ENCODE measurements around the gene IREB2. TPM values are rescaled to one million over a fixed set of nuclear protein-coding genes. Genes with fewer than 3 reads are reported as not detected.

Gene IREB2
- total RNA-seq, 1 experiment from 2014 or later: 84.5 TPM

DNA sequence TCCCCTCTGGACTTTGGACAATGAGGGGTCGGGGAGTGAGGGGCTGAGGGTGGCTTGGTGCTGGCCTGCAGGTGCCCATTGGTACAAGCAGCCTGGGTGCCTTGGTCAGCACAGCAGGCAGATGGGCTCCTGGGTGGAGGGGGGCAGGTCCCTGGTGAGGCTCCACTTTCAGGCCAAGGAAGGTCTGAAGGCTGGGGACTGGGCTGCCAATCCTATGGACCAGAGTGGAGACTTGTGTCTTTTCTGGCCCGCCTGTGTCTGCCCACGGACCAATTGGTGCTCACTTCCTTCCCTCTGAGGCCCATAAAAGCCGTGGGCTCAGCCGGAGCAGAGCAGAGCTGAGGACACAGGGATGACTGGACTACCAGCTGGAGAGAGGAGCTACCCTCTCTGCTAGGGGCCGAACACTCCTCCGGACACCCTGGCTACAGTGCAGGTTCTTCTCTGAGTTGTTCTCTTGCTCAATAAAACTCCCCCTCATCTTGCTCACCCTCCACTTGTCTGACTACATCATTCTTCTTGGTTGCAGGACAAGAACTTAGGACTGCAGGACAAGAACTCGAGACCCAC is 31.9 kb upstream of the IREB2 start:
- DNase-seq: no peak
- Mint-ChIP-seq H3K27me3 (ENCODE audit: unreplicated experiment) (peaks cover 8% of the 10 kb centered on the region), H3K4me1 (ENCODE audit: low read depth, unreplicated experiment) (no peaks in the 10 kb centered on the region), H3K4me3 (ENCODE audit: low read depth, unreplicated experiment) (no peak overlapping the region), H3K27ac (ENCODE audit: unreplicated experiment) (no peak overlapping the region), H3K9me3 (ENCODE audit: low read depth, unreplicated experiment) (no peaks in the 10 kb centered on the region), H3K36me3 (ENCODE audit: insufficient read depth, unreplicated experiment) (no peaks in the 10 kb centered on the region)
- TF ChIP-seq, protein P1, sequence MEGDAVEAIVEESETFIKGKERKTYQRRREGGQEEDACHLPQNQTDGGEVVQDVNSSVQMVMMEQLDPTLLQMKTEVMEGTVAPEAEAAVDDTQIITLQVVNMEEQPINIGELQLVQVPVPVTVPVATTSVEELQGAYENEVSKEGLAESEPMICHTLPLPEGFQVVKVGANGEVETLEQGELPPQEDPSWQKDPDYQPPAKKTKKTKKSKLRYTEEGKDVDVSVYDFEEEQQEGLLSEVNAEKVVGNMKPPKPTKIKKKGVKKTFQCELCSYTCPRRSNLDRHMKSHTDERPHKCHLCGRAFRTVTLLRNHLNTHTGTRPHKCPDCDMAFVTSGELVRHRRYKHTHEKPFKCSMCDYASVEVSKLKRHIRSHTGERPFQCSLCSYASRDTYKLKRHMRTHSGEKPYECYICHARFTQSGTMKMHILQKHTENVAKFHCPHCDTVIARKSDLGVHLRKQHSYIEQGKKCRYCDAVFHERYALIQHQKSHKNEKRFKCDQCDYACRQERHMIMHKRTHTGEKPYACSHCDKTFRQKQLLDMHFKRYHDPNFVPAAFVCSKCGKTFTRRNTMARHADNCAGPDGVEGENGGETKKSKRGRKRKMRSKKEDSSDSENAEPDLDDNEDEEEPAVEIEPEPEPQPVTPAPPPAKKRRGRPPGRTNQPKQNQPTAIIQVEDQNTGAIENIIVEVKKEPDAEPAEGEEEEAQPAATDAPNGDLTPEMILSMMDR (IDR thresholded peaks at IDR 0.05; ENCODE audit: unreplicated experiment): no peak
- BruUV-seq (replicated peaks): no TSS peak
- intact Hi-C loops (cut with micrococcal nuclease; ENCODE audit: unreplicated experiment): no loop called here
- CTCF ChIA-PET: interaction anchor here (1.3 to 1.5 kb wide), 2 partner anchors 9 to 13 kb away, joined by 3 to 4 read pairs; no protein-coding TSS in a partner anchor

DNA sequence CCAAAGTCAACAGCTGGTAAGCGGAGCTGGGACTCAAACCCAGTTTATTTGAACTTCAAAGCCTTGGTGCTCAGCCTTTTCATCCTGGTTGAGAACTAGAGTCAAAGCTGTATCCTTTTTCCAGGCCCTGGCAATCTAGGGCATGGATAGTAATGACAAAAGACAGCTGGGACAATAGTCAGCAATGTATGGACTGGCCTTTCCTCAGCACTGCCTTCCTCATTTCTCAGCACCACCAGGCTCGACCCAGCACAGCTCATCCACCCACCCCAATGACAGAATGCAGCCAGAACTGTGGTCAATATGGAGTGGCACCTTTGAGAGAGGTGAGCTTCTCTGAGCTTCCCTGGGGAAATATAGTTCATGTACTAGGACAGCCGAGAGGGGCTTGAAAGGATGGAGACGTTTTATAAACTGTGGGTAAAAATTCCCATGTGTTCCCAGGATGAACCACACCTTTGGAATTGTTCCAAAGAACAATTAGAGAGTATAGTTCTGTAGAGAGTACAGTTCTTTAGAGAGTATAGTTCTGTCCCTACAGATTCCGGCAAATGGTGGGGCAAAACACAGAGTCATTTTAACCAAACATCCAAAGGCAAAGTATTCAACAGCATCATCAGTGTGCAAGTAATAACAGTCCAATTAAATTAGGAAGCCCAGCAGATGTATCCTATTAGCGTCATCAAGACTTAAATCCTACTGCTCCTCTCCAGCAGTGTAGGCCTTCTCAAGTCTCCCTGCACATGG is 30.2 kb upstream of the IREB2 start:
- DNase-seq: no peak
- no TSS peak for BruUV-seq (replicated peaks)
- Mint-ChIP-seq H3K4me1 (ENCODE audit: low read depth, unreplicated experiment) (no peaks in the 10 kb centered on the region), H3K36me3 (ENCODE audit: insufficient read depth, unreplicated experiment) (no peaks in the 10 kb centered on the region), H3K27ac (ENCODE audit: unreplicated experiment) (no peak overlapping the region), H3K9me3 (ENCODE audit: low read depth, unreplicated experiment) (no peaks in the 10 kb centered on the region), H3K4me3 (ENCODE audit: low read depth, unreplicated experiment) (no peak overlapping the region), H3K27me3 (ENCODE audit: unreplicated experiment) (peaks cover 8% of the 10 kb centered on the region)
- TF ChIP-seq, protein P1 (IDR thresholded peaks at IDR 0.05; ENCODE audit: unreplicated experiment): no peak
- CTCF ChIA-PET: interaction anchor here (0.5 to 1.9 kb wide), 4 partner anchors 8 to 21 kb away, joined by 4 to 10 read pairs (median 4); no protein-coding TSS in a partner anchor
- intact Hi-C loops (cut with micrococcal nuclease; ENCODE audit: unreplicated experiment): no loop called here

DNA sequence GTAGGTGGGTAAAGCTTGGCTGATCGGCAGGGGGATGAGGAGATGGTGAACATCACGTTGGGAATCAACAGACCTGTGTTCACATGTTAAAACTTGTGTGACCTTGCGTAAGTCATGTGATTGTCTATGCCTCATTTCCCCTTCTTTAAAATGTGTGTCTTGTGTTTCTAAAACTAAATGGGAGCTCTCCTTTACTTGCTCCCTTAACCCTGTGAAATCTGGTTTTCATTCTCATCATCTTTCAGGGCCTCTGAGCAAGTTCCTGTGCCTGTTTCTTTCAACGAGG is 29.7 kb upstream of the IREB2 start:
- DNase-seq: no peak
- Mint-ChIP-seq H3K4me3 (ENCODE audit: low read depth, unreplicated experiment) (no peak overlapping the region), H3K27ac (ENCODE audit: unreplicated experiment) (no peak overlapping the region), H3K4me1 (ENCODE audit: low read depth, unreplicated experiment) (no peaks in the 10 kb centered on the region), H3K36me3 (ENCODE audit: insufficient read depth, unreplicated experiment) (no peaks in the 10 kb centered on the region), H3K27me3 (ENCODE audit: unreplicated experiment) (peaks cover 8% of the 10 kb centered on the region), H3K9me3 (ENCODE audit: low read depth, unreplicated experiment) (no peaks in the 10 kb centered on the region)
- BruUV-seq (replicated peaks): no TSS peak
- CTCF ChIA-PET: interaction anchor here (0.5 to 1.9 kb wide), 3 partner anchors 9 to 21 kb away, joined by 4 to 10 read pairs (median 5); no protein-coding TSS in a partner anchor
- TF ChIP-seq, protein P1 (IDR thresholded peaks at IDR 0.05; ENCODE audit: unreplicated experiment): no peak
- intact Hi-C loops (cut with micrococcal nuclease; ENCODE audit: unreplicated experiment): no loop called here

DNA sequence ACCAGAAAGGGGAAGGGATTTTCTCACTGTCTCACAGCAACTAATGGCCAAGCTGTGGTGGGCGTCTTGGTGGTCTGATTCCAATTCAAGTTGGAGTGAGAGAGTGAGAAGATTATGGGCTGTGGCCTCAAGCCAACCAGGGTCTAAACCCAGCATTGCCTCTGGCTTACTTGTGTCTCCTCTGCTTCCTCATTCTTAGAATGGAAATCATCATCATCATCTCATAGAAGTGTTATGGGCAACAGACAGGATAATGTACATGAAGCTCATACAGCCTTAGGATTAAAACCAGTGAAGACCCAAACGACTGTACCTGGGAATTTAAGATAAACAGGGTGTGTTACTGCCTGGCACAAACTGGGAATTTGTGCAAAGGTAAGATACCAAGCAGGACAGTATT is 29.1 kb upstream of the IREB2 start:
- Mint-ChIP-seq H3K36me3 (ENCODE audit: insufficient read depth, unreplicated experiment) (no peaks in the 10 kb centered on the region), H3K27ac (ENCODE audit: unreplicated experiment) (no peak overlapping the region), H3K4me3 (ENCODE audit: low read depth, unreplicated experiment) (no peak overlapping the region), H3K4me1 (ENCODE audit: low read depth, unreplicated experiment) (no peaks in the 10 kb centered on the region), H3K27me3 (ENCODE audit: unreplicated experiment) (peaks cover 8% of the 10 kb centered on the region), H3K9me3 (ENCODE audit: low read depth, unreplicated experiment) (no peaks in the 10 kb centered on the region)
- TF ChIP-seq, protein P1 (IDR thresholded peaks at IDR 0.05; ENCODE audit: unreplicated experiment): no peak
- intact Hi-C loops (cut with micrococcal nuclease; ENCODE audit: unreplicated experiment): no loop called here
- no TSS peak for BruUV-seq (replicated peaks)
- CTCF ChIA-PET: interaction anchor here (1.9 kb wide), 1 partner anchor 14 kb away, joined by 4 read pairs; no protein-coding TSS in a partner anchor
- DNase-seq: no peak
